ENCODE measurements around the gene CDCA7L.
"Not testable (repeated sequence)": the region's sequence is repeated elsewhere in the genome, so short reads cannot be mapped to it uniquely, and the experiment has no call there.

The CDCA7L gene

DNA sequence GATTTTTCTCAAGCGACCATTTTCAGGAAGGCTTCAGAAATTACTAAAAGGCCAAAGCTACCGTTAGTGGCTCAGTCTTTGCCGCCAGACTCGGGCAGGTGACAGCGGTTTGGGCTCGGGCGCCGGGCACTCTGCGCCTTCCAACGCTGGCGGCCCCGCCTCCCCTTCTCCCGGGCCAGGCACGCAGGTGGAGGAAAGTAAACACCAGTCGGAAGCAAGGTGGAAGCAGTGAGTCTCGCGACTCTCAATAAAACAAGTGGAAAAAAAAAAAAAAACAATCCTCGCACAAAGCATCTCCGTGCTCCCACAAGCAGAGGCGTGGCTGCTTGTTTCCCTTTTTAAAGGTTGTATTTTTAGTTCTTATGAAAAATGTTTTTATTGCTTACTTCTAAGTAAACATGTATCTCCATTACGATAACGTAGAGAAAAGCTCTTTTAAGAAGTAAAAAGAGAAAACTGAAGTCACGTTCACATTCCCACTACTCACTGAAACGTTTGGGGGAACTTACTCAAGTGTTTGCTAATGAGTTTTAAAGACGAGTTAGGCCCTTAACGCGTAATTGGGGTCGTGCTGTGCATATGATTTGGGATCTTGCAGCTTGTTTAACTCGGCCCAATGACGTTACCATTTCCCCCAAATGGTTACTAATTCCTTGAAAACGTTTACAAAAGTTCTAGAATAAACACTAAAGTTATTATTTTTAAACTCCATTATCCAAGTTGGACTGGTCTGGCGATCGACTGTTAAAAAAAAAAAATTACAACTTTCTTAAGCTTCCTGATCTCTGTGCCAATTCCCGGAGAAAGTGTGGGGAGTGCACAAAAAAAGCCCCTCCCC lies 864 bp downstream of the CDCA7L start:
- no peak for DNase-seq (ENCODE audit: low read depth in 2 of 2, low spot score in 1 of 2)

DNA sequence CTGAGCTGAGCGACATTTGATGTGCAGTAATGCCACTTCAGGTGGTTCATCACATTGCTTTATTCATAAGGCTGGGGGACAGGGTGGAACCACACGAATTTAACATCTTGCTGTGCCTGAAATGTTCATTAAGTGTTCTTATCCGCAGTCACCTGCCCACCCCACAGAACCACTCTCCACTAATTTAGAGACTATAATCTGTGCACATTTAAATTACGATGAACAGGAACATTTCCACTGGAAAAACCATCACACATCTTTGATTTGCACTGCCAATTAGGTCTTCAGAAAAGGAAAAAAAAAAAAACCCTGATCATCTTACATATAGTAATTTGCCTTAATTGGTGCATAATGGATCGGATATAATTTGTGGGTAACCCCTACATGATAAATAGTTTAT lies 2.3 kb downstream of the CDCA7L start:
- no peak for DNase-seq (ENCODE audit: low read depth in 2 of 2, low spot score in 1 of 2)

DNA sequence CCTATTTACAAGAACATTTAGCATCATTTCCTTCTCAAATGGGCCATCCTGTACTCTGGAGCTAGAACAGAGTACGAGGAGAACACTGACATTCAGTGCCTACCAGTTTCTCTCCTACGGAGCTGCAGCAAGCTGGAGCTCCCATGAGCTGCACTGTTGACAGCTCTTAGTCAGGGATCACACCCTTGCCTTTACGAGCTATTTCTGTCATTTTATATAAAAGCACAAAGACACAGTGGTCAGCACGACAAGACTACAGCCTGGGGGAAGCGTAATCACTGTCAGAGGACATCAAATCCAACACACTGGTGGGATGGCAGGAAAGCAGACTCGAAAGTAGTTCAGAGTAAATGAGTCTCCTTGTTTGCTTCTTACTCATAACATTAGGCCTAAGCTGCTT lies 2.7 kb downstream of the CDCA7L start:
- no peak for DNase-seq (ENCODE audit: low read depth in 2 of 2, low spot score in 1 of 2)

DNA sequence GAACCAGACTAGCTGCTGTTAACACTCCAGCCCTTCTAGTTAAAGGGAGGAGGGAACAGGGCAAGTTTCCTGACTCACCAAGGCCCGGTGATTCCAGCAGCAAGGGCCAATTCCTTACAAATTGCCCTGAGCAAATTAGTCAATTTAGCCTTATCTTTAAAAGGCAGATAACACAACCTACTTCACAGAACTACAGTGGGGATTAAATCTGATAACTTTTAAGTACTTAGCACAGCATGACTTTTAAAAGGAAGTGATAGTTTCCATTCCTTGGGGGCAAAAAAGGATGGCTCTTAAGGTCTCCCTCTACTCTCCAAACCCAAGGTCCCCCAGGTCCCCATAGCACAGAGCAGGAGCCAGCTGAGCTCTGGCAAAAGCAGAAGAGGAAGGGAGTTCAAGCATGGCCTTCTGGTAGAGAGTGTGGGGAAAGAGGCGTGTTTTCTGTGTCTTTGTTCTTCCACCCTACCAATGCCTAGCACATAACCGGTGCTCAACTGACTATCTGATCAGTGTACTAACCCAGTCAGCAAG lies 4.0 kb downstream of the CDCA7L start:
- no peak for DNase-seq (ENCODE audit: low read depth in 2 of 2, low spot score in 1 of 2)

DNA sequence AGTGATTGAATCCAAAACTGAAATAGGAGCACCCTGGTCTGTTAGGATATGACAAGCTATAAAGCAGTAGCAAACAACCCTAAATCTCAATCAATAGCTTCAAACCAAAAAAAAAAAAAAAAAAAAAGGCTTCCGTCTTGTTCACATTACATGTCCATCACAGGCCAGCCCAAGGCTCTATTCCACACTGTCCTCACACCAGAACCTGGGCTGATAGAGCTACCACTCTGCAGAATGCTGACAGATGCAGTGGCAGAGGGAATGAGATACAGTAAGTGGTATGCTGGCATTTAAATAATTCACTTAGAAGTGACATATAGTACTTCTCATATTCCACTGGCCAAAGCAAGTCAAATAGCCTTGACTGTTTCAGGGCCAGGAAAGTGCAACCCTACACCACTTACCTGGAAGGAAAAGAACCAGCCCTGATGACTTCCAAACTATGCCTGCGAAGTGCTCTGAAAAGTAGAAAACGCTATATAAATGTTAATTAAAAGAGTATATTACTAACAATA lies 5.8 kb downstream of the CDCA7L start:
- DNase-seq (ENCODE audit: low read depth in 2 of 2, low spot score in 1 of 2): no peak

DNA sequence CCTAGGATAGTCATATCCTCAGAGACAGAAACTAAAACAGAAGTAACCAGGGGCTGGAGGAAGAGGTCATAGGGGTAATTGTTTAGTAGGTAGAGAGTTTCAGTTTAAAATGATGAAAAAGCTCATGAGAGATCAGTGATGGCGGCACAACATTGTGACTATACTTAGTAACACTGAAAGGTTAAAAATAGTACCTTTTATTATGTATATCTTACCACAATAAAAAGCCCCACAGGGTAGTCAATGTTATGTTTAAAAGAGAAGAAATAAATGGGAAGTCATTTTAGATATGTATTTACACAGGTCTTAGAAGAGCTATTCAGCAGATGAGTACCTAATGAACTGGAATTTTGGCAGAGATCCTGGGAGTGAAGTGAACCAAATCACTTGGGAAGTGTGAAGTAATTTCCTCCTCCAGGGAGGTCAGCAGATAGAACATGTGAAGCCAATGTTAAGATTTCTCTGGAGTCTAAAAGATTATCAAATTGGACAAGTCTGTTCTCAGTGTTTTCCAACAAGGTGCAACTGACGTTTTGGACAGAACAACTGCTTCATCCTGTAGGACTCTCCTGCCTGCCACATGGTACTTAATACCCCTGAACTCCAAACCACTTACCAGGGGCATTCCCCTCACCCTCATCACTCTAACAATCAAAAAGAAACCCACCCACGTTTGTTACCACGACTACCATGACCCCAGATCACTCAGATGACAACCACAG lies 6.4 kb downstream of the CDCA7L start:
- no peak for DNase-seq (ENCODE audit: low read depth in 2 of 2, low spot score in 1 of 2)

DNA sequence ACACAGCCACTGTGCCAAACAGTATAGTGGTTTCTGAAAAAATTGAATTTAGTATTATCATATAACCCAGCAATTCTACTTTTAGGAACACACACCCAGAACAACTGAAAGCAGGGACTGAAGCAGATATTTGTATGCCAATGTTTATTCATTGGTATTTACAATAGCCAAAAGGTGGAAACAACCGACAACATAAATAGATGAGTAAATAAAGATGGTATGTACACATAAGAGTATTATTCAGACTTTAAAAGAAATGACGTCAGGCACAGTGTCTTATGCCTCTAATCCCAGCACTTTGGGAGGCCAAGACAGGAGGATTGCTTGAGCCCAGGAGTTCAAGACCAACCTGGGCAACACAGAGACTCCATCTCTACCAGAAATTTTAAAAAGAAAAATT lies 7.2 kb downstream of the CDCA7L start:
- no peak for DNase-seq (ENCODE audit: low read depth in 2 of 2, low spot score in 1 of 2)

DNA sequence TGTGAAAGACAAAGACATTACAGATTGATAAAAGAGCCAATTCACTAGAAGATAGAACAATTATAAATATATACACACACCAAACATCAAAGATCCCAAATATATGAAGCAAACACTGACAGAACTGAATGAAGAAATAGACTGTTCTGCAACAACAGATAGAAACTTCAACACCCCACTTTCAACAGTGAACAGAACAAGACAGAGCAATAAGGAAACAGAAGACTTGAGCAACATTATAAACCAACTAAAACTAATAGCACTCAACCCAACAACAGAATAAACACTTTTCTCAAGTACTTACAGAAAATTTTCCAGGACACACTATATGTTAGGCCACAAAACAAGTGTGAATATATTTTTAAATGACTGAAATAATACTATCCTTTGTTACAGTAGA lies 10.9 kb downstream of the CDCA7L start:
- no peak for DNase-seq (ENCODE audit: low read depth in 2 of 2, low spot score in 1 of 2)

DNA sequence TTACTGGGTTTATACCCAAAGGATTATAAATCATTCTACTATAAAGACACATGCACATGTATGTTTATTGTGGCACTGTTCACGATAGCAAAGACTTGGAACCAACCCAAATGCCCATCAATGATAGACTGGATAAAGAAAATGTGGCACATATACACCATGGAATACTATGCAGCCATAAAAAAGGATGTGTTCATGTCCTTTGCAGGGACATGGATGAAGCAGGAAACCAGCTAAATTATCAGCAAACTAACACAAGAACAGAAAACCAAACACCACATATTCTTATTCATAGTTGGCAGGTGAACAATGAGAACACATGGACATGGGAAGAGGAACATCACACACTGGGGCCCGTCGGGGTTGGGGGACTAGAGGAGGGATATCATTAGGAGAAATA lies 12.4 kb downstream of the CDCA7L start:
- not testable (repeated sequence) for DNase-seq (ENCODE audit: low read depth in 2 of 2, low spot score in 1 of 2)

DNA sequence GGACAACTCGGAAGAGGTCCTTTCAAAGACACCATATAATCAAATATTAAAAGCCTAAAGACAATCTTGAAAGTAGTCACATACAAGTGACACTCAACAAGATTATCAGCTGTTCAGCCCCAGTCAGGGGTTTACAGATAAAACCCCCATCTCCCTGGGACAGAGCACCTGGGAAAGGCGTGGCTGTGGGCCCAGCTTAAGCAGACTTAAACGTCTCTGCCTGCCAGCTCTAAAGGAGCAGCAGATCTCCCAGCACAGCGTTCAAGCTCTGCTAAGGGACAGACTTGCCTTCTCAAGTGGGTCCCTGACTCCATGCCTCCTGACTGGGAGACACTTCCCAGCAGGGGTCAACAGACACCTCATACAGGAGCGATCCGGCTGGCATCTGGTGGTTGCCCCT lies 18.0 kb downstream of the CDCA7L start:
- DNase-seq (ENCODE audit: low read depth in 2 of 2, low spot score in 1 of 2): no peak

DNA sequence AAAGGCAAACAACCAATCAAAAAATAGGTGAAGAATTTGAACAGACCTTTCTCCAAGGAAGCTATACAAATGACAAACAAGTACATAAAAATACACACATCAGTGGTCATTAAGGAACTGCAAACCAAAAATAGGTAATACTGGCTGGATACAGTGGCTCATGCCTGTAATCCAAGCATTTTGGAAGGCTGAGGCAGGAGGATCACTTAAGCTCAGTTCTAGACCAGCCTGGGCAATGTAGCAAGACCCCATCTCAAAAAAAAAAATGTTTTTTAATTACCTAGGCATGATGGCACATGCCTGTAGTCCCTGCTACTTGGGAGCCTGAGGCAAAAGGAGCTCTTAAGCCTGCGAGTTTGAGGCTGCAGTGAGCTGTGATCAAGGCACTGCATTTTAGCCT lies 19.3 kb downstream of the CDCA7L start:
- no peak for DNase-seq (ENCODE audit: low read depth in 2 of 2, low spot score in 1 of 2)

DNA sequence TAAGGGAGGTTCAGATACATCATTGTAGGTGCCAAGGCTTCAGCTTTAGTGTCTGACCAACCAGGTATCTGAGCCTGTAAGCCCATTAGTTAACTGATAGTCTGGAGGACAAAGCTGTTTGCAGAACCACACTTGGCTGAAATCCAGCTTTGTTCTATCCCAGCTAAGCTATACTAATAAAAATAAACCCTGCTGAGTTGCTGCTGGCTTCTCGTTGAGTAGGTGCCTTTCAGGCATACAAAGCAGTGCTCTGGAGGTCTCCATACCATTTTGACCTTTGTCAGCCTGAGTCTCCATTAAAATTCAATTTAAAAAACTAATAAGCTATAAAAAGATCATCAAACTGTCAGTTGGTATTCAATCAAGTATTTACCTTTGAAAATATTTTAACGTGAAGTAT lies 22.0 kb downstream of the CDCA7L start:
- DNase-seq (ENCODE audit: low read depth in 2 of 2, low spot score in 1 of 2): no peak

DNA sequence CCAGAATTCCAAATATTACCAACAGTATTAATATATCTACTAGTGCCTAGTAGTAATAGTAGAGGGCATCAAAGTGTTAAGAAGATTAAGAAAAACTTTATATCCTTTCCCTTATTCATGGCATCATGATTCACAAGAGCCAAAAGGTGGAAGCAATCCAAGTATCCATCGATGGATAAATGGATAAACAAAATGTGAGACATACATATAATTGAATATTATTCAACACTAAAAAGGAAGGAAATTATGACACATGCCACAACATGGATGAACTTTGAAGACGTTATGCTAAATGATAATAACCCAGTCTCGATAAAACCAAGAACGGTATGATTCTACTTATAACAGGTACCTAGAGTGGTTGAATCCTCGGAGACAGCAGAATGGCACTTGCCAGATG lies 23.1 kb downstream of the CDCA7L start:
- DNase-seq (ENCODE audit: low read depth in 2 of 2, low spot score in 1 of 2): no peak

DNA sequence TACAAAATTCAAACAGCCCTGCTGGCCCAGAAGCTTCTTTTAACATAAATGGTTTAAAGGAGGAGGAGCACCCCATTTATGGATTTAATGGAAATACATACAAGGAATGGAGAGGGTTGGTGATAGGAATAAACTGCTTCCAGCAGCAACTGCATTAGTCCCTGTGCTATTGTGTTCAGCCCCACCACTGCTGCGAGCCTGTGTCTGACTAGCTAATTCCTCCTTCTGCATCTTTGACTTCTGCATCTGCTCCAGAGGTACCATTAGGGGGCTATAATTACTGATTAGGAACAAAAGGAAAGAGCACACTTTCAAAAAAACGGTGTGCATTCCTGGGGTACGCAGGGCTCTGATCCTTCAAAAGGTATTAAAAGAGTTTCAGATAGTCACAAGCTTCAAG lies 24.8 kb downstream of the CDCA7L start:
- no peak for DNase-seq (ENCODE audit: low read depth in 2 of 2, low spot score in 1 of 2)

DNA sequence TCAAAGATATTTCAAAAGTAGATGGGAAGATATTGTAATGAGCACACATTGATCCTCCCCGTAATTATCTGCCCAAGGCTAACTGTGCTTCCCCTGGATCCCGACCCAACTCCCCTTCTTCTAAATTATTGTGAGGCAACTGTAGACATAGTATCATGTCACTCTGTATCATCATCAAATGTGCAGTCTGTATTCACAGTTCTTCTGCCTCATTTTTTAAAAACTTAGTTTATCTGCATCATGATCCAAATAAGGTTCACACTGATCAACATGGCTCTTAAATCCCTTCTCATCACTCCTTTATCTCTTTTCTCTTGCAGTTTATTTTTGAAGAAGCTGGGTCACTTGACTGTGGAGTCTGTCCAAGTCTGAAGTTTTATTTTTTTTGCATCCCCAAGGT lies 27.5 kb downstream of the CDCA7L start:
- DNase-seq (ENCODE audit: low read depth in 2 of 2, low spot score in 1 of 2): no peak

DNA sequence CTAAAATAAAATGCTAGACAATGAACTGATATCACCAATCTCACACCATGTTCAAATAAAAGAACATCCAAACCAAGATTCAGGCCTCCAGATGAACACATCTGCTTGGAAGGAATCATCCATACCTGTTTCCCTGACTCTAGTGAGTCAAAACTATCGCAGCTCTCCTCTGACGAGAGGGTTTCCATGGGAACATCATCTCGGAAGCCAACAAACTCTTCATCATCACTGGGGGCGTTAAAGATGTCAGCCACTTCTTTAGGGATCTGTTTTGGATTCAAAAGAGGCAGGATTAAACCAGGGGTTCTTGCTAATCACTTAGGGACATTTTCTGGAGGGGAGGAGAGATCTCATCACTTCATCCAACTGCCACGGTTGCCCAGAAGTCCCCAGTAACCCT lies 29.1 kb downstream of the CDCA7L start:
- DNase-seq (ENCODE audit: low read depth in 2 of 2, low spot score in 1 of 2): no peak

DNA sequence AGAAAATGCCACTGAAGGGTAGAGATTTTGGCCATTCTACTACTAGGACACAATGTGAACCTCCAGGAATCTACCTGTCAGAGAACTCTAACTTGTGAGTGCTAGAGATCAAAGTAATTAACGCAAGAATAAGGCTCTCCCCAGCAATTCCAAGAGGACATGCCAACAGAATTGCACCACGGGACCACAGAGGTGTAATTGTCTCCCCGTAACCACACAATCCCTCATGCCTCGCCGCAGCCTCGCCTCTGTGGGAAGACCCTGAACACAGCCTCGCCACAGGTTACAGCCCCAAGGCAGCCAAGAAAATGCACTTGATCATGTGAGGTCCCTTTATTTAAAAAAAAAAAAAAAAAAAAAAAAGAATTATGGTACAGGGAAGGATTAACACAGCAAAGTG lies 29.5 kb downstream of the CDCA7L start:
- DNase-seq (ENCODE audit: low read depth in 2 of 2, low spot score in 1 of 2): no peak

DNA sequence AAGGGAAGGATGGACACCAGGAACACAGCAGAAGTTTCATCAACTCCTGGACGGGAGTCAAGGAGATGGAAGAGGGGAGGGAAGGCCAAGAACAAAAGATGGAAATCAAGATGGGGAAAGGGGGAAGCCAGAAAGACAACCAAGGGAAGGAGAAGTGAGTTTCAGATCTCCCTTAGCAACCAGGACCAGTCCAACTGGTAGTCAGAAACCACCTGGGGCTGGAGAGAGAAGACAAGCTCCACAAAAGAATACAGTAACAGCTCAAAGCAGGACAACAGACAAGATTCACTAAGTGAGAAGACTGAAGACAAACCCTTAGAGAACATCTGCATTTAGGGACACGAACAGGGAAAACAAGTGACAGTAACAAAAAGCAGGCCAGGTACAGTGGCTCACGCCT lies 30.6 kb downstream of the CDCA7L start:
- no peak for DNase-seq (ENCODE audit: low read depth in 2 of 2, low spot score in 1 of 2)

DNA sequence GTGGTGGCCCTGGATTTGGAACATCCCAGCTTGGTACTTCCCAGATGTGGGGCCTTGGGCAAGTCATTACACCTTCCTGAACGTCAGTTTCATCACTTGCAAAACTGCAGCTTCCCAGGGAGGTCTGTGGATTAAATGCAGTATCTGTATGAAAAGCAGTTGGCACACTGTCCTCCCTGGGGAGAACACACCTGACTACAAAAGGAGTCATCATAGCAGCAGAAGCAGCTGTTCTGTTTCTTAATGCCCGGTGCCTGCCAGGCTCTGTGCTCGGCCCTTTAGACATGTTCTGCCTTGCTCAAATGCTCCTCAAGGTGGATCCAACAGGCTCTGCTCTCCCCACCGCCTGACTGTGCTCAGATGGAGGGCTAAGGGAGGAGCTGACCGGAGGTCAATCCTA lies 31.0 kb downstream of the CDCA7L start:
- DNase-seq (ENCODE audit: low read depth in 2 of 2, low spot score in 1 of 2): no peak

DNA sequence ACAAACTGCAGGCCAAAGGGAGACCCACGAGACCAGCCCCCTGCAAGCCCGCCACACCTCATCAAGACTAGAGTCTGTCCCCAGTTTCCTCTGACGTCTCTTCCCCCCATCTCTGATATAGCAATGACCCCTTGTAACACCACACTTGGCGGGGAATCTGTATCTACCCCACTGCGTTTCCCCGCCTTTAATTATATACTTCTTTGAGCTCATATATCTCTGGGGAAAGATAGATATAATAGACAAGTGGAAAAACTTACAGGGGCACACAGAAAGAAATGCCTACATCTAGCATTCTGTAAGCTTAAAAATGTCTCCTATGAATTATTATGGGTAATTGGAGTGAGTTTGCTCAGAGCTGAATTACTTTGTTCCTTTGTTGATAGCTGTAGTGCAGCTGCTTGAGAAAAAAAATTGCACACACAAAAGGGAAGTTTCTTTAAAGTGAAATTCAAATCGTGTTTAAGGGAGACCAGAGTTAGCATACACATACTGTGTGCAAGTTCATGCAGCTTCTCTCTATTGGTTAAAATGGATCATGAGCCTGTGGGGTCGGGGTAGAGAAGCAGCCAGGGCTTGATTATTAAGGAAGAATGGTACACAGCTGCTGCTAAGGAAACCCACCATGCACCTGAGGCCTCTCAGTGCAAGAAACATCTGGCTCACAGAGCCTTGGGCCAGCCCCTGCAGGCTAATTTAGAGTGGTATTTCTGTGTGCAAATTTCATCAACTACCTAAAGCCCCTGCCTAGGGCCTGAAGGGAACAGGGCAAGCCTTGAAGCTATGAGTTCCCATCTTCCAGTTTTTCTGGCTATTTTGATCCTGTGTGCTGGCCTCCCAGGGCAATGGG lies 32.5 kb downstream of the CDCA7L start:
- no peak for DNase-seq (ENCODE audit: low read depth in 2 of 2, low spot score in 1 of 2)

DNA sequence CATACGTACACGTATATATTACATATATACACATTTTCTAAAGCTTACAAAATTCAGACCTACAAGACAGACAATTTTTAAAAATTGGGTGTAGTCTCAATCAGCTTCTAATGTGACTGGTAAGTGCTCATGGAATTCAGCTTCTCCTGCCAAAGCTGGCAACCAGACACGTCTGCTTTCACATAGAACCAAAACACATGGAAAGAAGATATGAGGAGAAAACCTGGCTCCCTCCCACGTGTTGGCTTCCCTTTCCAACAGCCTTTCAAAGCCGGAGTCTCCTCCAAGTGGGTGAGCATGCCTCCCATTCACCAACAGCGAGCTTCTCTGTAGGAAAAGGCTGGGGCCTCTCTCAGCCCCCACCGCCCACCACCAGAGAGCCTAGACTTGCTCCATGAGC lies 33.4 kb downstream of the CDCA7L start:
- no peak for DNase-seq (ENCODE audit: low read depth in 2 of 2, low spot score in 1 of 2)

All from stimulated activated CD8-positive, alpha-beta memory T cell treated with anti-CD3 and anti-CD28 coated beads, Interleukin-4, amount 100 ng/mL, for 4 hours (primary cell).